ENCODE measurements around the gene SHISAL1. TPM values are rescaled to one million over a fixed set of nuclear protein-coding genes. Genes with fewer than 3 reads are reported as not detected.

Gene SHISAL1
- total RNA-seq, 2 experiments from 2014 or later: not detected

DNA sequence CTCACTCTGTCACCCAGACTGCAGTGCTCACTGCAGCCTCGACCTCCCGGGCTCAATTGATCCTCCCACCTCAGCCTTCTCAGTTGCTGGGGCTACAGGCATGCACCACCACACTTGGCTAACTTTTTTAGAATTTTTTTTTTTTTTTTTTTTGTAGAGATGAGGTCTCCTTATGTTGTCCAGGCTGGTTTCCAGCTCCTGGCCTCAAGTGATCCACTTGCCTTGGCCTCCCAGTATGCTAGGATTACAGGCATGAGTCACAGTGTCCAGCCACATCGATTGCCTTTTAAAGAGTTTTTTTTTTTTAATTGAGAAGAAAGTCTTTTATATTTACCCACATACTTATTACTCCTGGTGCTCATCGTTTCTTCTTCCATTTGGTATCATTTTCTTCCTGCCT is 102.0 kb downstream of the SHISAL1 start:
- Mint-ChIP-seq H3K9me3 (peaks cover 6% of the 10 kb centered on the region), H3K36me3 (ENCODE audit: low read depth) (peaks cover 32% of the 10 kb centered on the region), H3K4me3 (no peak overlapping the region), H3K27ac (no peak overlapping the region), H3K27me3 (no peaks in the 10 kb centered on the region), H3K4me1 (ENCODE audit: low read depth) (no peaks in the 10 kb centered on the region)
- Histone ChIP-seq H3K27me3 (ENCODE audit: control insufficient read depth in 1 of 2, insufficient read depth in 2 of 2, low read length in 2 of 2) (no peaks in the 10 kb centered on the region), H3K36me3 (ENCODE audit: insufficient read depth, low read length) (peaks cover 6% of the 10 kb centered on the region), H3K27ac (ENCODE audit: low read depth in 1 of 2, low read length in 2 of 2) (no peak overlapping the region), H3K4me1 (ENCODE audit: insufficient read depth, low read length) (no peaks in the 10 kb centered on the region), H3K4me3 (ENCODE audit: low read length) (no peak overlapping the region), H3K9me3 (ENCODE audit: control insufficient read depth in 1 of 2, insufficient read depth in 1 of 2, low read length in 2 of 2) (peaks cover 0 to 18% of the 10 kb centered on the region in 2 experiments)
- no peak for DNase-seq
- CTCF ChIA-PET: no interaction called here
- intact Hi-C loops (cut with DNase I, micrococcal nuclease): no loop called here
- TF ChIP-seq, protein P1, sequence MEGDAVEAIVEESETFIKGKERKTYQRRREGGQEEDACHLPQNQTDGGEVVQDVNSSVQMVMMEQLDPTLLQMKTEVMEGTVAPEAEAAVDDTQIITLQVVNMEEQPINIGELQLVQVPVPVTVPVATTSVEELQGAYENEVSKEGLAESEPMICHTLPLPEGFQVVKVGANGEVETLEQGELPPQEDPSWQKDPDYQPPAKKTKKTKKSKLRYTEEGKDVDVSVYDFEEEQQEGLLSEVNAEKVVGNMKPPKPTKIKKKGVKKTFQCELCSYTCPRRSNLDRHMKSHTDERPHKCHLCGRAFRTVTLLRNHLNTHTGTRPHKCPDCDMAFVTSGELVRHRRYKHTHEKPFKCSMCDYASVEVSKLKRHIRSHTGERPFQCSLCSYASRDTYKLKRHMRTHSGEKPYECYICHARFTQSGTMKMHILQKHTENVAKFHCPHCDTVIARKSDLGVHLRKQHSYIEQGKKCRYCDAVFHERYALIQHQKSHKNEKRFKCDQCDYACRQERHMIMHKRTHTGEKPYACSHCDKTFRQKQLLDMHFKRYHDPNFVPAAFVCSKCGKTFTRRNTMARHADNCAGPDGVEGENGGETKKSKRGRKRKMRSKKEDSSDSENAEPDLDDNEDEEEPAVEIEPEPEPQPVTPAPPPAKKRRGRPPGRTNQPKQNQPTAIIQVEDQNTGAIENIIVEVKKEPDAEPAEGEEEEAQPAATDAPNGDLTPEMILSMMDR (IDR thresholded peaks at IDR 0.05): no peak
- POLR2A ChIA-PET: interaction anchor here (0.6 kb wide), 1 partner anchor 29 kb away, joined by 3 read pairs; no protein-coding TSS in a partner anchor
- no peak for ATAC-seq (ENCODE audit: poor library complexity)

DNA sequence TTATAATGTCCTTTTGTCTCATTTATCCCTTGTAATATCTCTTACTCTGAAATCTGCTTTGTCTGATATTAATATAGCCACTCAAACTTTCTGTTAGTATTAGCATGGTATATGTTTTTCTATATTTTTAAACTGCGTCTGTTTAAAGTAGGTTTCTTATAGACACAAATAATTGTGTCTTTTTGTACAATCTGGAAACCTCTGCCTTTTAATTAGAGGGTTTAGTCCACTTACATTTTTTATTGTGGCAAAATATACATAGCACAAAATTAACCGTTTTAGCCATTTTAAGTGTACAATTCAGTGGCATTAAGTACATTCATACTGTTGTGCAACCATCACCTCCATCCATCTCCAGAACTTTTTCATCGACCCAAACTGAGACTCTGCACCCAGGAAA is 103.4 kb downstream of the SHISAL1 start:
- CTCF ChIA-PET: no interaction called here
- Histone ChIP-seq H3K36me3 (ENCODE audit: insufficient read depth, low read length) (peaks cover 12% of the 10 kb centered on the region), H3K4me1 (ENCODE audit: insufficient read depth, low read length) (no peaks in the 10 kb centered on the region), H3K9me3 (ENCODE audit: control insufficient read depth in 1 of 2, insufficient read depth in 1 of 2, low read length in 2 of 2) (peaks cover 0 to 10% of the 10 kb centered on the region in 2 experiments), H3K27me3 (ENCODE audit: control insufficient read depth in 1 of 2, insufficient read depth in 2 of 2, low read length in 2 of 2) (no peaks in the 10 kb centered on the region), H3K4me3 (ENCODE audit: low read length) (no peak overlapping the region), H3K27ac (ENCODE audit: low read depth in 1 of 2, low read length in 2 of 2) (no peak overlapping the region)
- peaks cover 6% of the 10 kb centered on the region for H3K9me3 Mint-ChIP-seq
- intact Hi-C loops (cut with DNase I, micrococcal nuclease): no loop called here
- TF ChIP-seq, protein P1 (IDR thresholded peaks at IDR 0.05): no peak
- peaks cover 42% of the 10 kb centered on the region for H3K36me3 Mint-ChIP-seq (ENCODE audit: low read depth)
- H3K4me3 Mint-ChIP-seq: no peak overlapping the region
- no peak overlapping the region for H3K27ac Mint-ChIP-seq
- no peaks in the 10 kb centered on the region for H3K4me1 Mint-ChIP-seq (ENCODE audit: low read depth)
- POLR2A ChIA-PET: no interaction called here
- no peaks in the 10 kb centered on the region for H3K27me3 Mint-ChIP-seq
- ATAC-seq (ENCODE audit: poor library complexity): no peak
- DNase-seq: no peak

DNA sequence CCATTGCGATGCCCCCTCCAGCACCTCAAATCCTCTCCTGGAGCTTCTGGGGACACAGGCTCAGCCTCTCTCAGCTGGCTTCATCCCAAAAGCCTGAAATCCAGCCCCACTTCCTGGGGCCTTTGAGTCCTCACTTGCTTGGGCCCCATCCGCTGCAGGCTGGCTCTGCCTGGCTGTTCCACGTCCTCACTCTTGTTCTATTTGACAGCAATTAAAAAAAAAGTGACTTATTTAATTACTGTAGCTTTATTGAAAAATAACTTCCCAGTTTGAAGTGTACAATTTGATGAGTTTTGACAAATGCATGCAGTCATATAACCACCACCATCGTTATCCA is 104.8 kb downstream of the SHISAL1 start:
- peaks cover 51% of the 10 kb centered on the region for H3K36me3 Mint-ChIP-seq (ENCODE audit: low read depth)
- peak overlapping the region; percentile 2 for H3K27ac Mint-ChIP-seq

More for the DNA sequence above, 104.8 kb downstream of the SHISAL1 start:
- Mint-ChIP-seq H3K9me3 (peaks cover 6% of the 10 kb centered on the region), H3K4me1 (ENCODE audit: low read depth) (no peaks in the 10 kb centered on the region), H3K4me3 (no peak overlapping the region), H3K27me3 (no peaks in the 10 kb centered on the region)
- Histone ChIP-seq H3K9me3 (ENCODE audit: control insufficient read depth in 1 of 2, insufficient read depth in 1 of 2, low read length in 2 of 2) (peaks cover 0 to 6% of the 10 kb centered on the region in 2 experiments), H3K27ac (ENCODE audit: low read depth in 1 of 2, low read length in 2 of 2) (no peak overlapping the region), H3K36me3 (ENCODE audit: insufficient read depth, low read length) (peaks cover 22% of the 10 kb centered on the region), H3K4me1 (ENCODE audit: insufficient read depth, low read length) (no peaks in the 10 kb centered on the region), H3K4me3 (ENCODE audit: low read length) (no peak overlapping the region), H3K27me3 (ENCODE audit: control insufficient read depth in 1 of 2, insufficient read depth in 2 of 2, low read length in 2 of 2) (no peaks in the 10 kb centered on the region)
- intact Hi-C loops (cut with DNase I, micrococcal nuclease): no loop called here
- DNase-seq (no peak), ATAC-seq (ENCODE audit: poor library complexity) (no peak)
- POLR2A ChIA-PET: no interaction called here
- TF ChIP-seq, protein P1 (IDR thresholded peaks at IDR 0.05): no peak
- CTCF ChIA-PET: no interaction called here
